Karpas-422 (cell line): ENCODE measurements around the gene IGLL5. TPM values are rescaled to one million over a fixed set of nuclear protein-coding genes. Genes with fewer than 3 reads are reported as not detected.

Experiments
- DNase-seq: peaks from one replicate; pipeline ENCODE4 v3.0.0-alpha.2; 2015
- H2AFZ ChIP-seq: fragments of 200-600 bp; sonication (generic); 2 replicates; pipeline ENCODE4 v1.6.1; 2014; ENCODE audit warnings: antibody characterized with exemption, low read length, mixed read lengths
- H3K27ac ChIP-seq: fragments of 200-600 bp; sonication (generic); 2 replicates; pipeline ENCODE4 v1.5.1; 2014; ENCODE audit warnings: mild to moderate bottlenecking, low read length, moderate library complexity
- H3K27me3 ChIP-seq: fragments of 200-600 bp; sonication (generic); 2 replicates; pipeline ENCODE4 v1.6.1; 2014; ENCODE audit warnings: low read length, mixed read lengths
- H3K36me3 ChIP-seq: fragments of 200-600 bp; sonication (generic); 2 replicates; pipeline ENCODE4 v1.6.1; 2014; ENCODE audit warnings: low read length, mixed read lengths; ENCODE audit not compliant: insufficient read depth
- H3K4me1 ChIP-seq: fragments of 200-600 bp; sonication (generic); 2 replicates; pipeline ENCODE4 v1.6.1; 2014; ENCODE audit warnings: mild to moderate bottlenecking, low read length, mixed read lengths
- H3K4me2 ChIP-seq: fragments of 200-600 bp; sonication (generic); 2 replicates; pipeline ENCODE4 v1.6.1; 2014; ENCODE audit warnings: low read length, low read depth, mild to moderate bottlenecking; ENCODE audit not compliant: poor library complexity, severe bottlenecking
- H3K4me3 ChIP-seq: fragments of 200-600 bp; sonication (generic); 2 replicates; pipeline ENCODE4 v1.5.1; 2014; ENCODE audit warnings: mild to moderate bottlenecking, antibody characterized with exemption, low read length, mixed read lengths
- H3K79me2 ChIP-seq: fragments of 200-600 bp; sonication (generic); 2 replicates; pipeline ENCODE4 v1.6.1; 2014; ENCODE audit warnings: mild to moderate bottlenecking, low read length, mixed read lengths
- H3K9ac ChIP-seq: fragments of 200-600 bp; sonication (generic); 2 replicates; pipeline ENCODE4 v1.6.0; 2014; ENCODE audit warnings: low read length
- H3K9me2 ChIP-seq: fragments of 200-600 bp; sonication (generic), shearing (Covaris generic); replicated peaks from 2 replicates; pipeline ENCODE4 v1.6.0; 2014; ENCODE audit warnings: mild to moderate bottlenecking, low read length, moderate library complexity; ENCODE audit not compliant: insufficient read depth
- H3K9me3 ChIP-seq: fragments of 300-700, 200-600 bp; sonication (generic); 2 replicates; pipeline ENCODE4 v1.6.1; 2014; ENCODE audit warnings: low read length, mixed read lengths
- H4K20me1 ChIP-seq: fragments of 200-600 bp; sonication (generic); 2 replicates; pipeline ENCODE4 v1.6.1; 2014; ENCODE audit warnings: mild to moderate bottlenecking, antibody characterized with exemption, low read length, low read depth; ENCODE audit not compliant: insufficient read depth
- total RNA-seq: library from RNA; depleted of rRNA; stranded (reverse); fragments of >200 nt; shearing (Covaris generic); gene quantifications from 2 replicates; pipeline ENCODE4 v1.2.3, GENCODE V29; 2014; ENCODE audit warnings: low replicate concordance

Gene IGLL5
- total RNA-seq, 1 experiment from 2014 or later: 1.1 TPM

DNA sequence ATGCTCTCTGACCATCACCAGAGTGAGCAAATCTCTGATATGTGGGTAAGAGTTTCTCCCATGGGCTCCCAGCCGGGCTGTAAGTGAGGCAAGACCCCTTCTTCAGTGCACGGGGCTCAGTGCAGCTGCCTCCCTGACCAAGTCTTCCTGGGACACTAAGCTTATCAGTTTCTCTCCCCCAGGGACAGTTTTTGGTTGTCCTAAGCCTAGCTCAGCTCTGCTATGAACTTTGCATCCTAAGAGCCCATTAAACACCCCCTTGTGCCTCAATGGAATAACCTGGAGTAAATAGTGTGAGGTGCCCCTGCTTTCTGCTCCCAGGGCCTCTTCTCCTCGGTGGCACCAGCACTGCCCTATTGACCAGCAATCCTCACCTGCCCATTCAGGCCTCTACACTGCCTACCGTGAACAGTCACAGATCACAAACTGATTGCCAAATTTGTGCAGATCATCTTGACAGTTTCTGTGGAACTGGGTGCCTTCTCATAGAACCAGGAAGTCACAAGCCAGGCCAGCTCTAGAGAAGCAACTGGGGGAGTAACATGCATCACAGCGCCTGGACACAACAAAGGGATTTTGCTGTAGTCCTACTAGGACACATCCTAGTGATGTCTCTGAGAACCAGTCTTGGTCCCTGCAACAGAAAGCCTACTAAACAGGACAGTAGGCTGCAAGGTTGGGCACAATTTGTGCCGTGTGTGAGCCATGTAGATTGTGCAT is 19.5 kb upstream of the IGLL5 start:
- Histone ChIP-seq H2AFZ (no peak overlapping the region), H3K9me3 (no peaks in the 10 kb centered on the region), H3K9ac (peak overlapping the region; percentile 80), H3K79me2 (no peaks in the 10 kb centered on the region), H3K36me3 (no peaks in the 10 kb centered on the region), H3K27ac (peak overlapping the region; percentile 99), H3K27me3 (no peaks in the 10 kb centered on the region), H3K4me1 (peaks cover 100% of the 10 kb centered on the region), H3K4me3 (peak overlapping the region; percentile 47; the same call in 1 of the 2 replicates), H3K4me2 (peak overlapping the region; percentile 61), H3K9me2 (no peaks in the 10 kb centered on the region), H4K20me1 (no peaks in the 10 kb centered on the region)
- DNase-seq: peak; percentile 68

DNA sequence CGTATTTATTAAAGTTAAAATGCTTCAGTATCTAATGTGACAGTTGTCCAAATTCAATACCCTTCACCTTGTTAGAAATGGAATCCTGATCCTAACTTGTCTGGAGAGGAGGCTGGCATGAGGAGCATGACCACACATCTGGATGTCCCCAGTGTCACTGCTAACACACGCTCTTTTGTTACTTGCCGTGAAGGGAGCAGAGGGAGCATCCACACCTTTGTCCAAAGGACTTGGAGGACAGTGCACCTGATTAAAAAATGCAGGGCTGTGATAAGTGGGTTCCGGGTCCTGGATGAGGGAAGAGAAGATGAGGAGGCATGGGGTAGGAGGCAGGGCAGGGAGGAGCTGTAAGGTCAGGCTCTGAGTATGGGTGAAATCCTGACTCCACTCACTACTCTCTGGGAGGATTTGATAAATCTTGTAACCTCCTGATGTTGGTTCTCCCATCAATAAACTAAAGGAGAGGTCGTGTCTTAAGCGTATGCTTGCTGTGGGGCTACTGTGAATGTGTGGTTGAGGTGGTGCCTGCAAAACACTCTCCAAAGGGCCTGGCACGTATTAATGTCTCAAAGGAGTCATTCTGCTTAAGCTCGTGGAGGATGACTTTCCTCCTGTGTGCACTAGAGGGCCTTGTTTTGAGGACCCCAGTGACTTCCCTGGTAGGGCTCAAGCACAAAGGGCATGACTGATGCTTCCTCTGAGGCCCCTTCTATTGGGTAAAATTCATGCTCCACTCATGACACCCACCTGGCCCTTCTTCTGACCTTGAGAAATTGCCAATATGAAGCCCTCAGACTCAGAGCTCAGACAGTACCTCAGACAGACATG is 16.8 kb upstream of the IGLL5 start:
- no peak overlapping the region for H3K4me3 ChIP-seq
- H3K4me1 ChIP-seq: peaks cover 89% of the 10 kb centered on the region
- no peak overlapping the region for H2AFZ ChIP-seq
- H3K9ac ChIP-seq: peak overlapping the region; percentile 27
- H3K9me2 ChIP-seq: no peaks in the 10 kb centered on the region
- no peaks in the 10 kb centered on the region for H3K36me3 ChIP-seq
- peak overlapping the region; percentile 51 for H3K4me2 ChIP-seq
- no peaks in the 10 kb centered on the region for H3K27me3 ChIP-seq
- H3K79me2 ChIP-seq: no peaks in the 10 kb centered on the region
- no peaks in the 10 kb centered on the region for H4K20me1 ChIP-seq
- peak; percentile 89 for DNase-seq
- H3K27ac ChIP-seq: peak overlapping the region; percentile 99
- H3K9me3 ChIP-seq: no peaks in the 10 kb centered on the region

- Histone ChIP-seq H3K9ac (peak overlapping the region; percentile 27), H3K27ac (peak overlapping the region; percentile 99), H2AFZ (no peak overlapping the region), H4K20me1 (no peaks in the 10 kb centered on the region), H3K79me2 (no peaks in the 10 kb centered on the region), H3K27me3 (no peaks in the 10 kb centered on the region), H3K36me3 (no peaks in the 10 kb centered on the region), H3K4me1 (peaks cover 83% of the 10 kb centered on the region), H3K9me3 (no peaks in the 10 kb centered on the region), H3K4me3 (no peak overlapping the region), H3K9me2 (no peaks in the 10 kb centered on the region), H3K4me2 (peak overlapping the region; percentile 51)
- peak; percentile 82 for DNase-seq
Observed at GRCh38 chr22:22871536-22872278, 15.9 kb upstream of the IGLL5 start.

DNA sequence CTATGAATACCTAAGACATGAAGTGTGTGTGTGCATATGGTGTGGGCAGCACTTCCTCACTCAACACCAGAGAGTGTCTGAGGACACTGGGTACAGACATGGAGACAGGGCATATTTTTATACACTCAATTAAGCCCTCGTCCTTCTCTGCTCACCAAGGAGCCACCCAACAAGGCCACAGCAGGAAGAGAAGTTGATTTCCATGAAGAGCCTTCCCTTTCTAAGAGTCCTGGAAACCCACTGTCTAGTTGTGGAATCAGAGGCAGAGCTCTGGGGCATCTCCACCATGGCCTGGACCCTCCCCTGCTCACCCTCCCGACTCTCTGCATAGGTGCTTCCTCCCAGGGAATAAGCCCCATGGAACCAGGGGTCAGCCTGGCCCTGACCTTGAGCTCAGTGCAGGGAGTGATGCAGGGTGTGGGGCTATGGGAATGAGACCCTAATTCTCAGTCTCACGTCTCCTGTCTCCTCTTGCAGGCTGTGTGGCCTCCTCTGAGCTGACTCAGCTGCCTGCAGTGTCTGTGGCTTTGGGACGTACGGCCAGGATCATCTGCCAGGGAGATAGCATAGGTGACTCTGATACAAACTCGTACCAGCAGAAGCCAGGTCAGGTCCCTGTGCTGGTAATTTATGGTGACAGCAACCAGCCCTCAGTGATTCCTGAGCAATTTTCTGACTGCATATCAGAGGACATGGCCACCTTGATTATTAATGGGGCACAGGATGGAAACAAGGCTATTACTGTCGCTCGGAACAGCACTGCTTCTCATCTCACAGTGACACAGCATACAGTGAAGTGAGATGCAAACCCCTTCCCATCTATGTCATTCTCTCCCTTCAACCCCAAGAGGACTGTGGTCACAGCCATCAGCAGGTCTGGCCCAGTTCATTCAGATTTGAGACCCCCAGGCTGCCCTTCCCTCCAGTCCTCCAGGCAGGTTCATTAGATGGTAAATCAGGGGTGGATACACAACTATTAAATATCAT is 14.6 kb upstream of the IGLL5 start:
- H3K4me3 ChIP-seq: no peak overlapping the region
- peak overlapping the region; percentile 51 for H3K4me2 ChIP-seq
- H3K27ac ChIP-seq: peak overlapping the region; percentile 99
- no peak for DNase-seq
- H3K9me2 ChIP-seq: no peaks in the 10 kb centered on the region
- H3K27me3 ChIP-seq: no peaks in the 10 kb centered on the region
- H3K79me2 ChIP-seq: no peaks in the 10 kb centered on the region
- no peaks in the 10 kb centered on the region for H4K20me1 ChIP-seq
- no peak overlapping the region for H2AFZ ChIP-seq
- H3K36me3 ChIP-seq: no peaks in the 10 kb centered on the region
- H3K9ac ChIP-seq: peak overlapping the region; percentile 27
- H3K4me1 ChIP-seq: peaks cover 76% of the 10 kb centered on the region
- H3K9me3 ChIP-seq: no peaks in the 10 kb centered on the region

DNA sequence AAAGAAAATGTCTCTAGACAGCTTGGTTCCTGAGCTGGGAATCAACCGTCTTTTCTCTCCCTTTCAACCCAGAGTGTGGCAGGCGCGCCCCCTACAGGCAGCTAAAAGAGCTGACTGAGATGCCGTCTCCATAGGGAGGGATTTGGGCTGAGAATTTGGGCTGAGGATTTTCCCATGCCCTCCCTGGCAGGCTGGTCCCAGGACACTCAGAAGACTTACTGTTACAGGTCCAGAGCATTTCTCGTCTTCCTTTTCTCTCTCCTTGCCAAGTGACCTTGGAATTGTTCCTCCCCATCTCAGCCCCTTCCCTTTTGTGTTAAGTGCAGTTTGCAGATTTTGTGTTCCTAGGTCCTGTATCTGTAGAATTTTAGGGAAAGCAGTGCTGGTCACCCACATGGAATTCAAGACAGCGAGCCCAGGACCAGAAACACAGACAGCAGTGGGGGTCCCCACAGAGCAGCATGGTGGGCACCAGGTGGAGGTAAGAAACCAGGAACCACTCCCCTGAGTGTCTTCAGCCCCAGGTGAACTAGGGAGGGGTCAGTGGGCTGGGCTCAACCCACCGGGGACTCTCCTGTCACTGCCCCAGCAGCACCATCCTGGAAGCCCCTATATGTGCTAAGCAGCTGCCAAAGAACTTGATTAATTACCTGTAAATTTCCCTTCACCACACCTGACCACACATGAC is 9.9 kb upstream of the IGLL5 start:
- Histone ChIP-seq H3K4me3 (no peak overlapping the region), H3K79me2 (no peaks in the 10 kb centered on the region), H2AFZ (no peak overlapping the region), H3K4me1 (peaks cover 76% of the 10 kb centered on the region), H3K9me2 (no peaks in the 10 kb centered on the region), H4K20me1 (no peaks in the 10 kb centered on the region), H3K4me2 (peak overlapping the region; percentile 36), H3K9me3 (no peaks in the 10 kb centered on the region), H3K27ac (peak overlapping the region; percentile 91), H3K9ac (0 out of 2 replicates have a peak overlapping the region, but pooled peaks have one; percentile 28), H3K27me3 (no peaks in the 10 kb centered on the region), H3K36me3 (no peaks in the 10 kb centered on the region)
- peak; percentile 89 for DNase-seq

- Histone ChIP-seq H4K20me1 (no peaks in the 10 kb centered on the region), H3K27ac (peak overlapping the region; percentile 91), H3K4me2 (peak overlapping the region; percentile 36), H3K9me2 (no peaks in the 10 kb centered on the region), H3K79me2 (no peaks in the 10 kb centered on the region), H3K36me3 (no peaks in the 10 kb centered on the region), H2AFZ (no peak overlapping the region), H3K9ac (0 out of 2 replicates have a peak overlapping the region, but pooled peaks have one; percentile 28), H3K4me3 (no peak overlapping the region), H3K4me1 (peaks cover 76% of the 10 kb centered on the region), H3K9me3 (no peaks in the 10 kb centered on the region), H3K27me3 (no peaks in the 10 kb centered on the region)
- no peak for DNase-seq
Observed at GRCh38 chr22:22878211-22878570, 9.4 kb upstream of the IGLL5 start.
